ENCODE measurements around the gene TSHZ2. TPM values are rescaled to one million over a fixed set of nuclear protein-coding genes. Genes with fewer than 3 reads are reported as not detected.

TSHZ2 gene
- total RNA-seq, 3 donors from 2014 or later (not counting 1 experiment from before 2014, with no cell fraction given) = 1.8 to 1.9 TPM; not detected in 1

- peaks cover 7 to 17% of the 10 kb centered on the region in 2 donors for H3K27me3 Mint-ChIP-seq (ENCODE audit: low read depth in 2 of 2)
- H3K9me3 Mint-ChIP-seq = no peaks in the 10 kb centered on the region
- intact Hi-C loops (cut with micrococcal nuclease) = no loop called here
- no peaks in the 10 kb centered on the region for H3K27me3 ChIP-seq (ENCODE audit: control insufficient read depth, insufficient read depth, low read length)
- H3K36me3 ChIP-seq (ENCODE audit: control insufficient read depth, insufficient read depth, low read length) = no peaks in the 10 kb centered on the region
- TF ChIP-seq CTCF (IDR thresholded peaks at IDR 0.05) = no peak
- H3K27ac ChIP-seq (ENCODE audit: low read length) = no peak overlapping the region
- no peaks in the 10 kb centered on the region for H3K36me3 Mint-ChIP-seq
- H3K4me1 Mint-ChIP-seq = no peaks in the 10 kb centered on the region
- H3K4me3 Mint-ChIP-seq = no peak overlapping the region
- H3K4me3 ChIP-seq (ENCODE audit: low read length) = no peak overlapping the region
- ATAC-seq (no peak), DNase-seq (no peak)
- no peaks in the 10 kb centered on the region for H3K9me3 ChIP-seq (ENCODE audit: control insufficient read depth, insufficient read depth, low read length)
- H3K4me1 ChIP-seq (ENCODE audit: control insufficient read depth, insufficient read depth, low read length) = no peaks in the 10 kb centered on the region
- WGBS (ENCODE audit: insufficient coverage) = 100% methylated on average over 1 of the region's 1 CpG
- H3K27ac Mint-ChIP-seq = no peak overlapping the region
Observed at GRCh38 chr20:53098621-53099020, 126.5 kb downstream of the TSHZ2 start.

- H3K4me1 ChIP-seq (ENCODE audit: control insufficient read depth, insufficient read depth, low read length) = no peaks in the 10 kb centered on the region
- Mint-ChIP-seq H3K36me3 (no peaks in the 10 kb centered on the region), H3K27ac (no peak overlapping the region), H3K4me3 (no peak overlapping the region), H3K4me1 (no peaks in the 10 kb centered on the region), H3K27me3 (ENCODE audit: low read depth in 2 of 2) (peaks cover 7 to 21% of the 10 kb centered on the region in 2 donors), H3K9me3 (no peaks in the 10 kb centered on the region)
- H3K9me3 ChIP-seq (ENCODE audit: control insufficient read depth, insufficient read depth, low read length) = no peaks in the 10 kb centered on the region
- no peak overlapping the region for H3K4me3 ChIP-seq (ENCODE audit: low read length)
- H3K27me3 ChIP-seq (ENCODE audit: control insufficient read depth, insufficient read depth, low read length) = no peaks in the 10 kb centered on the region
- 65% methylated on average over 2 of the region's 2 CpGs for WGBS (ENCODE audit: insufficient coverage)
- DNase-seq = no peak
- no peak overlapping the region for H3K27ac ChIP-seq (ENCODE audit: low read length)
- H3K36me3 ChIP-seq (ENCODE audit: control insufficient read depth, insufficient read depth, low read length) = no peaks in the 10 kb centered on the region
- TF ChIP-seq CTCF (IDR thresholded peaks at IDR 0.05) = no peak
- ATAC-seq = no peak
- intact Hi-C loops (cut with micrococcal nuclease) = no loop called here
Observed at GRCh38 chr20:53099856-53100255, 127.7 kb downstream of the TSHZ2 start.

GRCh38 chr20:53100476-53100911 is 128.3 kb downstream of the TSHZ2 start:
- H3K9me3 ChIP-seq (ENCODE audit: control insufficient read depth, insufficient read depth, low read length) = no peaks in the 10 kb centered on the region
- no peaks in the 10 kb centered on the region for H3K27me3 ChIP-seq (ENCODE audit: control insufficient read depth, insufficient read depth, low read length)
- H3K36me3 ChIP-seq (ENCODE audit: control insufficient read depth, insufficient read depth, low read length) = no peaks in the 10 kb centered on the region
- no peak overlapping the region for H3K27ac ChIP-seq (ENCODE audit: low read length)
- intact Hi-C loops (cut with micrococcal nuclease) = no loop called here
- ATAC-seq = no peak
- no peak for TF ChIP-seq CTCF (IDR thresholded peaks at IDR 0.05)
- no peak overlapping the region for H3K4me3 ChIP-seq (ENCODE audit: low read length)
- Mint-ChIP-seq H3K27me3 (ENCODE audit: low read depth in 2 of 2) (peaks cover 7 to 15% of the 10 kb centered on the region in 2 donors), H3K27ac (no peak overlapping the region), H3K36me3 (no peaks in the 10 kb centered on the region), H3K9me3 (no peaks in the 10 kb centered on the region), H3K4me1 (no peaks in the 10 kb centered on the region), H3K4me3 (no peak overlapping the region)
- 63% methylated on average over 3 of the region's 3 CpGs for WGBS (ENCODE audit: insufficient coverage)
- no peaks in the 10 kb centered on the region for H3K4me1 ChIP-seq (ENCODE audit: control insufficient read depth, insufficient read depth, low read length)
- DNase-seq = no peak

- H3K4me3 Mint-ChIP-seq = no peak overlapping the region
Observed at GRCh38 chr20:53101992-53102760, 130.0 kb downstream of the TSHZ2 start.

More at GRCh38 chr20:53101992-53102760, 130.0 kb downstream of the TSHZ2 start:
- Mint-ChIP-seq H3K9me3 (no peaks in the 10 kb centered on the region), H3K4me1 (no peaks in the 10 kb centered on the region), H3K27ac (no peak overlapping the region), H3K27me3 (ENCODE audit: low read depth in 2 of 2) (peaks cover 7 to 15% of the 10 kb centered on the region in 2 donors), H3K36me3 (no peaks in the 10 kb centered on the region)
- ATAC-seq (no peak), DNase-seq (no peak)
- H3K27ac ChIP-seq (ENCODE audit: low read length) = no peak overlapping the region
- 91% methylated on average over 5 of the region's 6 CpGs for WGBS (ENCODE audit: insufficient coverage)
- no peaks in the 10 kb centered on the region for H3K9me3 ChIP-seq (ENCODE audit: control insufficient read depth, insufficient read depth, low read length)
- intact Hi-C loops (cut with micrococcal nuclease) = no loop called here
- H3K27me3 ChIP-seq (ENCODE audit: control insufficient read depth, insufficient read depth, low read length) = no peaks in the 10 kb centered on the region
- no peaks in the 10 kb centered on the region for H3K36me3 ChIP-seq (ENCODE audit: control insufficient read depth, insufficient read depth, low read length)
- TF ChIP-seq CTCF (IDR thresholded peaks at IDR 0.05) = no peak
- H3K4me1 ChIP-seq (ENCODE audit: control insufficient read depth, insufficient read depth, low read length) = no peaks in the 10 kb centered on the region
- H3K4me3 ChIP-seq (ENCODE audit: low read length) = no peak overlapping the region
